Measurements from ENCODE around the gene LAMA3. TPM values are rescaled to one million over a fixed set of nuclear protein-coding genes. Genes with fewer than 3 reads are reported as not detected.
A peak's percentile ranks its signal among the peaks of the same experiment; 100 is the strongest.

Gene LAMA3
- total RNA-seq, 6 experiments from 2014 or later: 1.3 to 5.0 (median 3.0) TPM

GRCh38 chr18:23661735-23662308 is 27.4 kb upstream of the LAMA3 start:
- Histone ChIP-seq H3K4me1 (peaks cover 0 to 5% (median 0%) of the 10 kb centered on the region in 4 donors), H3K4me3 (peak overlapping the region; percentile 47 to 50 (median 47)), H3K36me3 (no peaks in the 10 kb centered on the region), H3K27ac (no peak overlapping the region), H3K27me3 (peaks cover 0 to 9% of the 10 kb centered on the region in 2 donors), H3K9me3 (no peaks in the 10 kb centered on the region)
- ATAC-seq (no peak), DNase-seq (no peak)
- TF ChIP-seq POLR2A (IDR thresholded peaks at IDR 0.05): no peak
- TF ChIP-seq CTCF (IDR thresholded peaks at IDR 0.05): no peak
- 49% methylated on average over 9 of the region's 9 CpGs for WGBS (ENCODE audit: insufficient coverage, low coverage, low lambda C conversion rate, missing lambda C conversion rate)
- intact Hi-C loops (cut with DNase I): no loop called here

DNA sequence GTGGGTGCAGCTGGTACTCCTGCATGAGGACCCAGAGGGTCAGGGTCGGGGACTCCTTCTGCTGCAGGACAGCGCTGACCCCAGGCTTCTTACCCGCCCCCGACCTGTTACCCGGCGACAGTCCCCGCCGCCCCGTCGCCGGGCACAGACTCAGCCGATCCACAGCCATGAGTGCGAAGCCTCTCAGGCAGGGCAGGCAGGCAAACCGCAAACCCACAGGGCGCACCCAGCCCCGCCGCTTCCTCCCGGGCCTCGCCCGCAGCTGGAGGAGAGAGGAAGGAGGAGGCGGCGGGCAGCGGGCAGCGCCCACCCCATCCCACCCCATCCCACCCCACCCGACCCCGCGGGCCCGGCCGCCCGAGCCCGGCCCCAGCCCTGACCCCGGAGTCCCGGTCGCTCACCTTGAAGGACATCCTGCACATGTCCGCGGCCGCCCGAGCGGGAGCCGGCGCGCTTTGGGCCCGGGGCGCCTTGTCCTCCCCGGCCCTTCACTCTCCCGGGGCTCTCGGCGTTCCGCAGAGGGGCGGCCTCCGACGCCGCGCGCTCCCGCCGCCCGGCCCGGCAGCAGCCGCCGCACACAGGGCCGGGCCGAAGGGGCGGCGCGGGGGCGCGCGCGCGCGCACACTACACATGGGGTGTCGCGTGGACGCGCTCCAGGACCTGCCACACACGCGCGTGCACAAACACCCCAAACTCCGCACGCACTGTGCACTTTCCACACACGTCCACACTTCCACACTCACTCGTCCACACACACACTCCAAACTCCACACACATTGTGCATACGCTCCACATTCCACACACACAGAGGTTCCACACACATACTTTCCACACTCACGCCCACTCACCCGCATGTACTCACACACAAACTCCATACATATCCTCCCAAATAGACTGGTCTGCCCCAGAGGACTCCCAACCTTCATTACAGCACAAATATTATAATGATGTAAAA is 26.7 kb upstream of the LAMA3 start, which contains the start of gene ANKRD29:
Gene ANKRD29, minus strand, starts transcription at position 603 of the 955 bp plus-strand sequence. Its CDS starts 181 bp downstream, at position 422.
- DNase-seq: peak in 1 of 3 donors; percentile 40
- peak within 1 kb of the TSS; percentile 47 to 50 (median 47) for H3K4me3 ChIP-seq
- TF ChIP-seq POLR2A (IDR thresholded peaks at IDR 0.05) (no peak), CTCF (IDR thresholded peaks at IDR 0.05) (no peak)
- H3K27me3 ChIP-seq: peaks cover 0 to 9% of the 10 kb centered on the region in 2 donors
- intact Hi-C loops (cut with DNase I): no loop called here
- peaks cover 0 to 5% (median 0%) of the 10 kb centered on the region in 4 donors for H3K4me1 ChIP-seq
- ATAC-seq: peak; percentile 77 to 81 (median 78)
- 10% methylated on average over 5 of the region's 86 CpGs for WGBS (ENCODE audit: insufficient coverage, low coverage, low lambda C conversion rate, missing lambda C conversion rate)
- H3K36me3 ChIP-seq: no peaks in the 10 kb centered on the region
- no peak within 1 kb of the TSS for H3K27ac ChIP-seq
- no peaks in the 10 kb centered on the region for H3K9me3 ChIP-seq

- DNase-seq: no peak
- TF ChIP-seq CTCF (IDR thresholded peaks at IDR 0.05) (no peak), POLR2A (IDR thresholded peaks at IDR 0.05) (no peak)
- intact Hi-C loops (cut with DNase I): no loop called here
- WGBS (ENCODE audit: insufficient coverage, low coverage, low lambda C conversion rate, missing lambda C conversion rate): 46% methylated on average over 6 of the region's 6 CpGs
- H3K9me3 ChIP-seq: no peaks in the 10 kb centered on the region
- no peak overlapping the region for H3K4me3 ChIP-seq
- H3K36me3 ChIP-seq: no peaks in the 10 kb centered on the region
- no peak overlapping the region for H3K27ac ChIP-seq
- ATAC-seq: no peak
- peaks cover 0 to 9% of the 10 kb centered on the region in 2 donors for H3K27me3 ChIP-seq
- H3K4me1 ChIP-seq: peaks cover 0 to 5% (median 0%) of the 10 kb centered on the region in 4 donors
Measured at GRCh38 chr18:23664674-23665073, 24.6 kb upstream of the LAMA3 start.

DNA sequence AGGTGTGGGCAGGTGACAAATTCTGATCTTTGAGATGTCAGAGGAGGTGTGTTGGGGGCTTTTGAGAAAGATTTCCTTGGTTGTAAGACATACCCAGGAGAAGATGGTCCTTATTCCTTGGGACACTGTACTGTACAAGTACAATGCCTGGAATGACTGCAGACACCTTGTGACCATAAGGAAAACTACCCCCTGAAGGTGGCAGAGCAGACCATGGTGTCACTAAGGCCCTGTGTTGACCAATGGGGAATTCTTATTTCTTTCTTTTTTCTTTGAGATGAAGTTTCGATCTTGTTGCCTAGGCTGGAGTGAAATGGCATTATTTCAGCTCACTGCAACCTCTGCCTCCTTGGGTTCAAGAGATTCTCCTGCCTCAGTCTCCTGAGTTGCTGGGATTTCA is 22.1 kb upstream of the LAMA3 start:
- intact Hi-C loops (cut with DNase I): no loop called here
- no peak for TF ChIP-seq POLR2A (IDR thresholded peaks at IDR 0.05)
- TF ChIP-seq CTCF (IDR thresholded peaks at IDR 0.05): no peak
- Histone ChIP-seq H3K4me1 (peaks cover 0 to 3% (median 0%) of the 10 kb centered on the region in 4 donors), H3K27ac (no peak overlapping the region), H3K9me3 (no peaks in the 10 kb centered on the region), H3K27me3 (peaks cover 0 to under 1% of the 10 kb centered on the region in 2 donors), H3K36me3 (no peaks in the 10 kb centered on the region), H3K4me3 (no peak overlapping the region)
- no CpG with 5 or more reads among the region's 1 CpG for WGBS (ENCODE audit: insufficient coverage, low coverage, low lambda C conversion rate, missing lambda C conversion rate)
- ATAC-seq: no peak
- DNase-seq: no peak

Measured in right lobe of liver (tissue), 6 donors.